Activated CD8-positive, alpha-beta memory T cell treated with anti-CD3 and anti-CD28 coated beads, Interleukin-2, amount 50 U/mL, for 4 hours (primary cell): ENCODE measurements around the gene FKBP1B.
"Not testable (repeated sequence)": the region's sequence is repeated elsewhere in the genome, so short reads cannot be mapped to it uniquely, and the experiment has no call there.

Experiments used
- DNase-seq: peaks from one replicate; pipeline ENCODE4 v3.0.0-alpha.2; 2020

The FKBP1B gene

DNA sequence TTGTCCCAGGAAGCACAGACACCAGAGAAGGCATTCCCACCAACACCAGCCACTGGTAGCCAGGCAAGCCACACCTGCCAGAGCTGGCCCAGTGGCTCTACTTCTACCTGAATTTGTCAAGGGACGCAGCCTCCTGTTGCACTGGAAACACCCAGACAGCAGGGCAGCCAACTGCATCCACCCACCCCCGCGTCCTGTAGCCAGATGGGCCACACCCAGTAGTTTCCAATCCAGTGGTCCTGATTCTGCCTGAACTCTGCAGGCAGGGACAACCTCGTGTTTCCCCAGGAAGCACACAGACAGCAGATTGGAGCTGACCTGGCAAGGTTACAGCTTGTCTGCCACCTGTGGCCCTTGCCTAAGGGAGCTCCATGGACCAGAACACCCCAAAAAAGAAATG, 55.4 kb downstream of the FKBP1B start:
- no peak for DNase-seq

DNA sequence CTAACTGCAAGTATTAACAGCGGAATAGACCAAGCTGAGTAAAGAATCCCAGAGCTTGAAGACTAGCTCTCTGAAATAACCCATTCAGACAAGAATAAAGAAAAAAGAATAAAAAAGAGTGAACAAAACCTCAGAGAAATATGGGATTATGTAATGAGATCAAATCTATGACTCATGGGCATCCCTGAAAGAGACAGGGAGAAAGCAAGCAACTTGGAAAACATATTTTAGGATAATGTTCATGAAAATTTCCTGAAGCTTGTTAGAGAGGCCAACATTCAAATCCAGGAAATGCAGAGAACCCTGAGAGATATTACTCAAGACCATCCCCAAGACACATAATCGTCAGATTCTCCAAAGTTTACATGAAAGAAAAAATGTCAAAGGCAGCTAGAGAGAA, 56.3 kb downstream of the FKBP1B start:
- no peak for DNase-seq

DNA sequence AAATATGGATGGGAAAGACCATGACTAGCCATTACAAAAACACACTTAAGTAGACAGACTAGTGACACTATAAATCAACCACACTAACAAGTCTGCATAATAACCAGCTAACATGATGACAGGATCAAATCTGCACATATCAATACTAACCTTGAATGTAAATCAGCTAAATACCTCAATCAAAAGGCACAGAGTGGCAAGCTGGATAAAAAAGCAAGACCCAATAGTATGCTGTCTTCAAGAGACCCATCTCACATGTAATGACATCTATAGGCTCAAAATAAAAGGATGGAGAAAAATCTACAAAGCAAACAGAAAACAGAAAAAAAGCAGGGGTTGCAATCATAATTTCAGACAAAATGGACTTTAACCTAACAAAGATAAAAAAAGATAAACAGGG, 57.2 kb downstream of the FKBP1B start:
- DNase-seq: no peak

DNA sequence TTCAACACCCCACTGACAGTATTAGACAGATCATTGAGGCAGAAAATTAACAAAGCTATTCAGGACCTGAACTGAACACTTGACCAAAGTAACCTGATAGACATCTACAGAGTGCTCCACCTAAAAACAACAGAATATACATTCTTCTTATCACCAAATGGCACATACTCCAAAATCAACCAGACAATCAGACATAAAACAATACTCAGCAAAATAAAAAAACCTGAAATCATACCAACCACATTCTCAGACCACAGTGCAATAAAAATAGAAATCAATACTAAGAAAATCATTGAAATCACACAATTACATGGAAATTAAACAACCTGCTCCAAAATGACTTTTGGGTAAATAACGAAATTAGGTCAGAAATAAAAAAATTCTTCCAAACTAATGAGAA, 57.8 kb downstream of the FKBP1B start:
- no peak for DNase-seq

DNA sequence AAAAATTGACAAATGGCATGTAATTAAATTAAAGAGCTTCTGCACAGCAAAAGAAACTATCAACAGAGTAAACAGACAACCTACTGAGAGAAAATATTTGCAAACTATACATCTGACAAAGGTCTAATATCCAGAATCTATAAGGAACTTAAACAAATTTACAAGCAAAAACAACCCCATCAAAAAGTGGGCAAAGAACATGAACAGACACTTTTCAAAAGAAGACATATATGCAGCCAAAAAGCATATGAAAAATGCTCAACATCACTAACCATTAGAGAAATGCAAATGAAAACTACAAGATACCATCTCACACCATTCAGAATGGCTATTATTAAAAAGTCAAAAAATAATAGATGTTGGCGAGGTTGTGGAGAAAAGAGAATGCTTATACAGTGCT, 59.9 kb downstream of the FKBP1B start:
- not testable (repeated sequence) for DNase-seq

DNA sequence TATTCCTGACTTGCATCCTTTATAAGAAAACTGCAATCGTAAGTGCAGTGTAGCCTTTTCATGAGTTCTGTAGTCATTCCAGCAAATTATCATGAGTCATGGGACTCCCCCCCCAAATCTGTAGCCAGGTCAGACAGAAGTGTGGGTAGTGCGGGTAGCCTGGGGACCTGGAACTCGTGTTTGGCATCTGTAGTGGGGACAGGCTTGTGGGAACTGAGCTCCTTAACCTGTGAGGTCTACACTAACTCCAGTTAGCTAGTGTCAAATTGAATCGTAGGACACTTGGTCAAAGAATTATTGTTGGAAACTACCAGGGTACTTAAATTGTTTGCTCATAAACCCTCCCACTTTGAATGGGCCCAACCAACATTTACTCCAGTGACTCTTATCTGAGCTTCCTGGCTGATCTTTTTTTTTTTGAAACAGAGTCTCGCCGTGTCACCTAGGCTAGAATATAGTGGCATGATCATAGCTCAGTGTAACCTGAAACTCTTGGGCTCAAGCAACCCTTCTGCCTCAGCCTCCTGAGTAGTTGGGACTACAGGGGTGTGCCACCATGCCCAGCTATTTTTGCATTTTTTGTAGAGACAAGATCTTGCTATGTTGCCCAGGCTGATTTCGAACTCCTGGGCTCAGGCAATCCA, 61.2 kb downstream of the FKBP1B start:
- no peak for DNase-seq

DNA sequence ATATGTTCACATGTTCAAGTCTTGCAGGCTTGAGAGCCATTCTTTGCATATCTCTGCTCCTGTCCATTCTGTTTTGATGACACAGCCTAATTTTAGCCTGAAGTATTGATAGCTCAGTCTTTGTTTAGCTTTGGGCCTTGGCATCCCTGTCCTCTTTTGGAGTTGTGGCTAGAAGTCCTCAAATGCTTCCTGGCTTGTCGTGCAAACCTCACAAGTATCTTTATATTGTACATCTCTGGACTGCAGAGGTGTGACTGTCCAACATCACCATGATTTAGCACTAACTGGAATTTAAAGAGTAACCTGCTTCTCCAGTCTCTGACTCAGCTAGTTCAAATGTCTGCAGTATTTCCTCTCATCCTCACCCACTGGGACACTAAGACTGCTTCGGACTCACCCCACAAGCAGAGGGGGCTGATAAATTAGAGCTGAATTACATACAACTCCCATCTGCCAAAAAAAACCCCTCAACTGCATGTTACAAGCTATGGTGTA, 61.9 kb downstream of the FKBP1B start:
- DNase-seq: no peak
